ENCODE measurements around the gene PRKAG1. TPM values are rescaled to one million over a fixed set of nuclear protein-coding genes. Genes with fewer than 3 reads are reported as not detected.

Gene PRKAG1
- total RNA-seq, 8 experiments from 2014 or later = 39.2 to 106 (median 55.3) TPM

DNA sequence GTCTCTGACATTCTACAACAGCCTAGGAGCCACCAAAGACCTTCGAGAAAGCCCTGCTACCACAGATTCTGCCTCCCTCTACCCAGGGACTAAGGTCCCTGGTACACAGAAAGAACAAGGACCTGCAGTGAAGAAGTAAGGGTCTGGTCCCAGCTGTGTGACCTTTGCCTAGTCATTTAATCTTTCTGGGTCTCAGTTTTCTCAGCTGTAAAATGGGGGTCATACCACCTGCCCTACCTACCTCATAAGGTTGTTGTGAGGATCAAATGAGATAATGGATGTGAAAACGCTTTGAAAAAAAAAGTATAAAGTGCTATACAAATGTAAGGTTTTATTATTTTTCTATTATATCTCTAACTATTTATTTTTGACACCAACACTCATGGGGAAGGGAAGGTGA is 5.2 kb upstream of the PRKAG1 start:
- Histone ChIP-seq H3K27ac (no peak overlapping the region), H3K4me1 (replicated peaks in 1 of 2) (peaks cover 7 to 8% of the 10 kb centered on the region in 2 donors), H3K4me3 (no peak overlapping the region)
- no peak for ATAC-seq (replicated peaks in 6 of 8)
- in situ Hi-C loops (cut with MboI; ENCODE audit: low pct_unique_long_range_greater_than_20kb in 2 of 9, low sequenced_read_pairs in 9 of 9, unreplicated experiment in 9 of 9) = no loop called here
- WGBS, 10 experiments = 80 to 100% (median 100%) methylated on average over 1 to 2 of the region's 2 CpGs; no CpG with 5 or more reads in 2 of the 10 experiments

DNA sequence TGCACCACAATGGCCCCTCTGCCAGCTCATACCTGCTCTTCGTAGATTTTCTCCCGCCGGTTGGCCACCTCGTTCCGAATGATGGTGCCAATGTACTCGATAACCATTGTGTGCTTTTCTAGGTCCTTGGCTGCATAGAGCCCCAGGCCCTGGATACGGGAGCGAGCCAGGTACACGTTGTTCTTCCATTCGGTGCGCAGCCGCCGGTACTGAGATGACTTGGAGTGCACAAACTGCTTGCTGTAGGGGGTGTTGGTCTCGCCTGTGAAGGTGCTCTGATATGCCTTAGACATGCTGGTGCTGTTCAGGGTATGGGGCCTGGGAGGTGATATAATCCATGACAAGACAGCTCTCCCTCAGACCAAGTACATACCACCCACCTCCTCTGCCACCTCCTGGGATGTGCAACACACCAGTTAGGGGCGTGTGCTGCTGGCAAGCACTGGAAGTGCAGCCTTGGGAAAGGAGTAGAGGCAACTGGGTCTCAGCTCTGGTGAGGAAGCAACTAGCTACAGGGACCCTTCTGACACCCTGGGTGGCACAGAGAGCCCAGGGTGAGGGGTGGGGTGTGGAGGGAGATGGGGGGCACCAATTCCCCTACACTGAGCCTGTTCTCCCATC is 4.1 kb upstream of the PRKAG1 start:
- no peak for ATAC-seq (replicated peaks in 6 of 8)
- no peak overlapping the region for H3K27ac ChIP-seq
- in situ Hi-C loops (cut with MboI; ENCODE audit: low pct_unique_long_range_greater_than_20kb in 2 of 9, low sequenced_read_pairs in 9 of 9, unreplicated experiment in 9 of 9) = no loop called here
- WGBS, 10 experiments = 90 to 100% (median 95%) methylated on average over 1 to 9 of the region's 15 CpGs; no CpG with 5 or more reads in 3 of the 10 experiments
- peaks cover 7 to 10% of the 10 kb centered on the region in 2 donors for H3K4me1 ChIP-seq (replicated peaks in 1 of 2)
- H3K4me3 ChIP-seq = no peak overlapping the region

DNA sequence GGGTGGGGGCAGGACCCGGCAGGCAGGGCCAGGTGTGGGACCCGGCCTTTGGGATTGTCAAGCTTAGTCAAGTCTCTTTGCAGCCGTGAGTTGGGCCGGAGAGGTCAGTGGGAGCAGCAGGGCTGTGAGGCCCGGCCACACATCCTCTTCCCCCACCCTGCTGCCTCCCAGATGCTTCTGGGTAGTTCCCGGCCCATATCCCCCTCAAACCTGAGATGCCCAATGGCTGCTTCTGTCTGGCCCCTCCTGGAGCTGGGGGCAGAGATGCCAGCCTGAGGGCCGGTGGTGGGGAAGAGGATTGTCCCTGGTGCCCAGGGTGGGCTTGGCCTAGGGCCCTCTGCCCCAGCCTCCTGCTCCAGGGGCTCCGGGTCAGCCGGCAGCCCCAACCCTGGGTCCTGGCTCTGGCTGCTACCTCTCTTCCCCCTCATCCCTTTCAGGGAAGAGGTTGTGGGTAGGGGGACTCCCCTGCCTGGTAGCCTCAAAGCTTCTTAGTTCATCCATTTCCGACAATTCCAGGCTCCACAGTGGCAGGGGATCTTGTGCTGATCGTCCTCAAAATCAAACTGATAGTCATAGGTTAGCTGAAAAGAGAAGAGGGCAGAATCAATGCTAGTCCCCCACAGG is 2.8 kb upstream of the PRKAG1 start:
- WGBS, 10 experiments = 13 to 100% (median 96%) methylated on average over 1 to 2 of the region's 11 CpGs; no CpG with 5 or more reads in 4 of the 10 experiments
- Histone ChIP-seq H3K4me1 (replicated peaks in 1 of 2) (peaks cover 7 to 15% of the 10 kb centered on the region in 2 donors), H3K4me3 (no peak overlapping the region), H3K27ac (no peak overlapping the region)
- in situ Hi-C loops (cut with MboI; ENCODE audit: low pct_unique_long_range_greater_than_20kb in 2 of 9, low sequenced_read_pairs in 9 of 9, unreplicated experiment in 9 of 9) = no loop called here
- ATAC-seq (replicated peaks in 6 of 8) = no peak

DNA sequence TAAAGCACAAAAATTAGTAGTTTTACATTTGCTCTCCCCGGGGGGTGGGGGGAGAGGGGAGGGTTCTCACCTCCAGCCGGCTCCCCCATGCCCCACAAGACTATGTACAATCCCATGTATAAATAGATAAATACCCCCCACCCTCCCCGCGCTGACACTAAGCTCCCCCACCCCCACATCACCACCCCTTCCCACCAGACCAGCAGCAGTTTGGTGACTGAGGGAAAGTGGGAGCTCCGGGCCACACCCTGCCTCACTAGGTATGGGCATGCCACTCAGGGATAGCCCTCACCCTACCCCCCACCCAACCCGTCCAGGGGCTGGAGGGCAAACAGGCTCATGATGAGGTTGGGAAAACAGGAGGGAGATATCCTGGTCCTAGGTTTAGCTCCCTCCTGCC is 1.9 kb upstream of the PRKAG1 start:
- ATAC-seq (replicated peaks in 6 of 8) = no peak
- no CpG with 5 or more reads among the region's 6 CpGs for WGBS, 10 experiments
- Histone ChIP-seq H3K4me1 (replicated peaks in 1 of 2) (peaks cover 7 to 15% of the 10 kb centered on the region in 2 donors), H3K27ac (no peak overlapping the region), H3K4me3 (no peak overlapping the region)
- in situ Hi-C loops (cut with MboI; ENCODE audit: low pct_unique_long_range_greater_than_20kb in 2 of 9, low sequenced_read_pairs in 9 of 9, unreplicated experiment in 9 of 9) = no loop called here

DNA sequence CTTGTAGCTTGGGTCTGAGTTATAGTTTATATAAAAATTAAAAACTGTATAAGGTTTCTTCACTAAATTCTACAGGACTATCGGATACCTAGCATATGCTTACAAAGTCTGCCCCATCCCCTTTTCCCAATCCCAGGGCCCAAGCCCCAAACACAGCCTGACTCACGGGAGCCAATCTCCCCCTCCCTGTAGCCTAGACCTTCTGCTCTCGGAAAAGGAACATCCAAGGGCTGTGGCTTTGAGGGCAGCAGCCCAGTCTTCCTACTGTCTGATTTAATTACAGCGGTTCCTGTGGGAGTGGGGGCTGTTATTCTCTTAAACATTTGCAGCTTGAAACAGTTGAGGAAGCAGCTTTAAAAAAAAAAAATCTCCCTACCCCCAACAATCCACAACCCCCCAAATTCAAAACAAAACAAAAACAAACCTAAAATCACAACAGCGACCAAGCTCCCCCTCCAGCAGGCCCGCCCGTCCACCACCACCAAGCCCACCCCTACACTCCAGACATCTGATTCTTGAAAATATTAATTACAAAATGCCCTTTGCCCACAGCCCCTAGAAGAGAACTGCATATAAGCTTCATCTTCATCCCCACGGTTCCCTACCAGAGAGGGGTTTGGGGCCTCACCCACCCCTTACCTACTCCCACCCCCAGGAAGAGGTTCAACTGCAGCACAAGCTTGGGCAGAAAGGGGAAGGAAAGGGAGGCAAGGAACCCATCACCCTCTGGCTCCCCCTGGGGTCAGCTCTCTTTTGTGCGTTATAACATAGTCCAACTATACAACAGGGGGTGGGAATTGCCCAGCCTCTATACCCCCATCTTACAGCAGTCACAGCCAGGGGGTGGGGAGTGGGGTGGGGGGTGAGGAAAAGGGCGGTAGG is 1.1 kb upstream of the PRKAG1 start:
- Histone ChIP-seq H3K4me3 (peak overlapping the region; percentile 51 to 64 (median 57)), H3K4me1 (replicated peaks in 1 of 2) (peaks cover 7 to 15% of the 10 kb centered on the region in 2 donors), H3K27ac (peak overlapping the region; percentile 96)
- in situ Hi-C loops (cut with MboI; ENCODE audit: low pct_unique_long_range_greater_than_20kb in 2 of 9, low sequenced_read_pairs in 9 of 9, unreplicated experiment in 9 of 9) = no loop called here
- 20 to 76% (median 44%) methylated on average over 1 to 6 of the region's 10 CpGs; no CpG with 5 or more reads in 3 of the 10 experiments for WGBS, 10 experiments
- peak in 1 of 8 experiments; percentile 1 for ATAC-seq (replicated peaks in 6 of 8)

DNA sequence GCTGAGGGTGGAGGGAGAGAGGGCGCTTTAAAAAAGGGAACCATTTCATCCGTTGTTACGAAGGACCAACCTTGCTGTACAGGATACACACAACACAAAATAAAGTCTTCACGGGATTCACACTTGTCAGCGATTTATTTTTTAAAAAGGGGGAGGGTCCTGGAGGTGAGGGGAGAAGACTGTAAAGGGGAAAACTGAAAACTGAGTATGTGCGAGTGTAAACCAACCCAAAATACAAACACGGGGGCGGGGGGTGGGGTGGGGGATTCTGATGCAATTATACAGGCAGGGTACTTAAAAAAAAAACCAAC is 499 bp upstream of the PRKAG1 start:
- peak overlapping the region; percentile 96 for H3K27ac ChIP-seq
- H3K4me1 ChIP-seq (replicated peaks in 1 of 2) = peaks cover 7 to 15% of the 10 kb centered on the region in 2 donors
- in situ Hi-C loops (cut with MboI; ENCODE audit: low pct_unique_long_range_greater_than_20kb in 2 of 9, low sequenced_read_pairs in 9 of 9, unreplicated experiment in 9 of 9) = no loop called here
- peak; percentile 7 to 40 (median 26) for ATAC-seq (replicated peaks in 6 of 8)
- 0 to 20% (median 0%) methylated on average over 1 to 7 of the region's 8 CpGs; no CpG with 5 or more reads in 2 of the 10 experiments for WGBS, 10 experiments
- H3K4me3 ChIP-seq = peak overlapping the region; percentile 51 to 64 (median 57)

DNA sequence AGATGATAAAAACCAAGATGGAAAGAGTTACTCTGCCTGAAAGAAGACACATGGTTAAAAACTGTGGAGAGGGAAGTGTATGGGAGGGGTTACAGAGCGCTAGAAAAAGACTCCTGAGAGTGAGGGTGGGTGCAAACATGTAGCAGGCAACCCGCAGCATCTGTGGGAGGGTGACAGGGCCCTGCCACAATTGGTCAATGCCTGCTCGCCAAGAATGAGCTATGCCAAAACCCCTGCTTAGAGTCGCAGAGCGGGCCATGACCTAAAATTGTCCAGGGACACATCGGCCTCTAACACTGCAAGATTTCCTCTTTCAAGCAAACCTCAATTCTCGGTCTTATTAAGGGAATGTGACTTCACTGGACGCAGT is 700 bp downstream of the PRKAG1 start:
- Histone ChIP-seq H3K4me1 (replicated peaks in 1 of 2) (peaks cover 7 to 15% of the 10 kb centered on the region in 2 donors), H3K4me3 (peak overlapping the region; percentile 51 to 64 (median 57)), H3K27ac (peak overlapping the region; percentile 96)
- in situ Hi-C loops (cut with MboI; ENCODE audit: low pct_unique_long_range_greater_than_20kb in 2 of 9, low sequenced_read_pairs in 9 of 9, unreplicated experiment in 9 of 9) = no loop called here
- peak; percentile 4 to 12 (median 10) for ATAC-seq (replicated peaks in 6 of 8)
- 0 to 8% (median 3%) methylated on average over 2 to 8 of the region's 8 CpGs; no CpG with 5 or more reads in 6 of the 10 experiments for WGBS, 10 experiments

DNA sequence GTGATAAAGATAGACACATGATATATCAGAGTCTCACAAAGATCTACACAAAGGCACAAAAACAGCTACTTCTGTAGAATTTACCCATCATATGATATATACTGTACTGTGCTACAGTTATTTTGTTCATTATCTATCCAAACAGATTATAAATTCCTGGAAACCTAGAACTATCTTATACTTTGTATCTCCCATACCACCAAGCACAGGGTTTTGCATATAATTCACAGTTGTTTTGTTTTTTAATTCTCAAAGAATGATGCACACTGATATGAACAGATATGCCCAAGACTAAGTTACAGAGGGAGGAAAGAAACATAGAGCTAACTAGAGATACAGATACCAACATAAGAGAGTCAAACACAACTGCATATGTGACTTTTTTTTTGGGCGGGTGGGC is 3.4 kb downstream of the PRKAG1 start:
- Histone ChIP-seq H3K4me3 (no peak overlapping the region), H3K4me1 (replicated peaks in 1 of 2) (peaks cover 7 to 24% of the 10 kb centered on the region in 2 donors), H3K27ac (no peak overlapping the region)
- in situ Hi-C loops (cut with MboI; ENCODE audit: low pct_unique_long_range_greater_than_20kb in 2 of 9, low sequenced_read_pairs in 9 of 9, unreplicated experiment in 9 of 9) = no loop called here
- ATAC-seq (replicated peaks in 6 of 8) = no peak
- 38 to 100% (median 100%) methylated on average over 1 of the region's 1 CpG; no CpG with 5 or more reads in 6 of the 10 experiments for WGBS, 10 experiments

DNA sequence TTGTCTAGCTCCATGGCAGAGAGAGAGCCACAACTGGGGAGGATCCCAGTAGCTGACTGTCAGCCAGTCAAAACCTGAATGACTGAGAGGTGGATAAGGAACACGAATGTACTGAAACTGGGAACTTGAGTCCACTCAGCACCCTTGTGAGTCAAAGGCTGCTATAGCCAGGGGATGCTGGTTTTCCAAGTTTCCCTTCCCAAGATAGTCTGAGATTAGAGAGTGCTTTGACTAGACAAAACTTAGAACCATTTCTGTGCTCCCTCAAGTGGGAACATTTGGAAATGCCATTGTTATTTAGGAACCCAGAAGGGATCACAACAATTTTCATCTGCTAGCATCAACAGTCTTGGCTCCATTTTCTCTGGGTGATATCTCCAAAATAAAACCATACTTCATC is 4.0 kb downstream of the PRKAG1 start:
- WGBS, 10 experiments = 0 to 86% (median 67%) methylated on average over 1 of the region's 1 CpG; no CpG with 5 or more reads in 7 of the 10 experiments
- in situ Hi-C loops (cut with MboI; ENCODE audit: low pct_unique_long_range_greater_than_20kb in 2 of 9, low sequenced_read_pairs in 9 of 9, unreplicated experiment in 9 of 9) = no loop called here
- ATAC-seq (replicated peaks in 6 of 8) = no peak
- Histone ChIP-seq H3K4me3 (no peak overlapping the region), H3K4me1 (replicated peaks in 1 of 2) (peaks cover 3 to 20% of the 10 kb centered on the region in 2 donors), H3K27ac (no peak overlapping the region)

DNA sequence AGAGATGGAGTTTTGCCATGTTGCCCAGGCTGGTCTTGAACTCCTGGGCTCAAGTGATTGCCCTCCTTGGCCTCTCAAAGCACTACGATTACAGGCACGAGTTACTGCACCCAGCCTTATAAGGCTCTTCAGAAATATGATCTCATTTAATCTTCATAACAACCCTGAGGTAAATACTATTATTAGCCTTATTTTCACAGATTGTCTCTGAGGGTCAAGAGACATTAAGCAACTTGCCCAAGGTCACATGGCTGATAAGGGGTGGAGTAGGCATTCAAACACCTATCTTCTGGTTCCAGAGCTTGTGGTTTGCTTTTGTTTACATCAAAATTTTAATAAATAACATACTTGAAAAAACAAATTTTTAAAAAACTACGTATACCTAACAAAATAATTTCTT is 5.1 kb downstream of the PRKAG1 start:
- no peak for ATAC-seq (replicated peaks in 6 of 8)

DNA sequence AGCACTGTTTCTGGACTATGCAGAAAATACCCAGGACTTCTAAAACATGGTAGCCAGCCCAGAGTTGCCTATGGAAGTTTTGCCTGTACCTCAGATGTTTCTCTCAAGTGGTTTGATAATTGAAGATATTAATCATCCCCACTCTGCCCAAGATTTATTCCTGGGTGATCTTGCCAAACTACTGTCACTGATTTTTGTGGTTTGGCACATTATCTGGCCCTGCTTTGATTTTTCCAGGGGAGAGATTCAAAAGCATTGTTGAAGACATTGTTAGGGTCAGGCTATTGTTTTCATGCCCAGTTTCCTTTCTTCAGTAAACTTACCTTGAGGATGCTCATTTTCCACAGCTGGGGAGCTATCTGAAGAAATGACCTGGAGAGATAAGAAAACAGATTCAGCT is 5.8 kb downstream of the PRKAG1 start:
- in situ Hi-C loops (cut with MboI; ENCODE audit: low pct_unique_long_range_greater_than_20kb in 2 of 9, low sequenced_read_pairs in 9 of 9, unreplicated experiment in 9 of 9) = no loop called here
- ATAC-seq (replicated peaks in 6 of 8) = no peak
- H3K27ac ChIP-seq = no peak overlapping the region
- H3K4me1 ChIP-seq (replicated peaks in 1 of 2) = peaks cover 0 to 14% of the 10 kb centered on the region in 2 donors
- no peak overlapping the region for H3K4me3 ChIP-seq

More for the DNA sequence above, 5.1 kb downstream of the PRKAG1 start:
- 92 to 100% (median 100%) methylated on average over 1 to 3 of the region's 3 CpGs; no CpG with 5 or more reads in 2 of the 10 experiments for WGBS, 10 experiments
- peaks cover 0 to 16% of the 10 kb centered on the region in 2 donors for H3K4me1 ChIP-seq (replicated peaks in 1 of 2)
- in situ Hi-C loops (cut with MboI; ENCODE audit: low pct_unique_long_range_greater_than_20kb in 2 of 9, low sequenced_read_pairs in 9 of 9, unreplicated experiment in 9 of 9) = no loop called here
- H3K4me3 ChIP-seq = no peak overlapping the region
- no peak overlapping the region for H3K27ac ChIP-seq

DNA sequence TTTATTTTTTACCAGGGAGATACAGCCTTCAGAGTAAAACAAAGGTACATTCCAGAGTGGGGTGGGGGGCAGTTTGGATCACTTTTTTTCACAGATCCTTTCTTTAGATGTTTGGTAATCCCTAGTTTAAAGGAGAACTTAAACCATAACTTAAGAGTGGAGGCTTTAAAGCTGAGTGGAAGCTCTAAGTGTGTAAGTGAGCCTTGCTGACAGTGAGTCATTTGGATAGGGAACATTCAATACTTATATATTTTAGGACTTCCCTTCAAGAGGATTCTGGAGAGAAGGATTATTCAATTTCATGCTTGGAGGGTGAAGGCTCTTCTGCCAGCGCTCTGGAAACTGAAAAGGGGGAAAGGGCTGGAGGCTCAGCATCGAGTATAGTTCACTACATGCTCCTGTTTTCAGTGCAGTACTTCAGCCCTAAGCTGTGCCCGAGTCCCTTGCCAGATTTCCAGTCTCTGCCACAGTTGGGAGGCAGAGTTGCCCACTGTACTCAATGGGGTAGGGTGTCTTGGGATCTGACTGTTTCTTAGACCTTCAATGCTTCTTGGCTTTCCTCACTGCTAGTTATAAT is 8.4 kb downstream of the PRKAG1 start:
- Histone ChIP-seq H3K4me1 (replicated peaks in 1 of 2) (peaks cover 0 to 9% of the 10 kb centered on the region in 2 donors), H3K4me3 (no peak overlapping the region), H3K27ac (no peak overlapping the region)
- 70 to 100% (median 83%) methylated on average over 1 to 3 of the region's 3 CpGs; no CpG with 5 or more reads in 3 of the 10 experiments for WGBS, 10 experiments
- ATAC-seq (replicated peaks in 6 of 8) = no peak
- in situ Hi-C loops (cut with MboI; ENCODE audit: low pct_unique_long_range_greater_than_20kb in 2 of 9, low sequenced_read_pairs in 9 of 9, unreplicated experiment in 9 of 9) = no loop called here

DNA sequence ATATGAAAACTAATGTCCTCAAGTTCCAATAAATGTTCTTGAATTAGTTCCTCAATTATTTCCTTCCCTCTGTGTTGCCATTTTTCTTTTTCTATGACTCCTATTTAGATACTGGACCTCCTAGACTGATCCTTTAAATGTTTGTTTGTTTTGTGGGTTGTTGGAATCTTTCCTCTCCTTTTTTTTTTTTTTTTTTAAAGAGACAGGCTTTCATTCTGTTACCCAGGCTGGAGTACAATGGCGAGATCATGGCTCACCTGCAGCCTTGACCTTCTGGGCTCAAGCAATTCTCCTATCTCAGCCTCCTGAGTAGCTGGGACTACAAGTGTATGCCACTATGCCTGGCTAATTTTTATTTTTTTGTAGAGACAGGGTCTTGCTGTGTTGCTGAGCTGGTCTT is 9.6 kb downstream of the PRKAG1 start:
- ATAC-seq (replicated peaks in 6 of 8) = peak in 3 of 8 experiments; percentile 8 to 50 (median 10)
- peaks cover 0 to 9% of the 10 kb centered on the region in 2 donors for H3K4me1 ChIP-seq (replicated peaks in 1 of 2)
- in situ Hi-C loops (cut with MboI; ENCODE audit: low pct_unique_long_range_greater_than_20kb in 2 of 9, low sequenced_read_pairs in 9 of 9, unreplicated experiment in 9 of 9) = no loop called here
- no peak overlapping the region for H3K27ac ChIP-seq
- H3K4me3 ChIP-seq = no peak overlapping the region
- 80 to 100% (median 91%) methylated on average over 1 of the region's 1 CpG; no CpG with 5 or more reads in 5 of the 10 experiments for WGBS, 10 experiments
